Activated CD4-positive, alpha-beta T cell treated with anti-CD3 and anti-CD28 coated beads, Interleukin-2, amount 10 ng/mL, durations not matched to agents 7 days and 5 days (primary cell): ENCODE measurements around the gene GBP5. TPM values are rescaled to one million over a fixed set of nuclear protein-coding genes. Genes with fewer than 3 reads are reported as not detected.
"Not testable (repeated sequence)": the region's sequence is repeated elsewhere in the genome, so short reads cannot be mapped to it uniquely, and the experiment has no call there.

Experiments used
- CTCF ChIA-PET: fragments of 350-600 bp; sonication (Branson Sonifier 250); formaldehyde crosslinking; loops from one replicate; lab custom pipeline; 2021; ENCODE audit warnings: antibody characterized with exemption; lab: Charles Lee
- POLR2A ChIA-PET: fragments of 350-600 bp; sonication (Branson Sonifier 250); formaldehyde crosslinking; loops from one replicate; lab custom pipeline; 2021; ENCODE audit warnings: antibody characterized with exemption; lab: Charles Lee
- DNase-seq: peaks from one replicate; pipeline ENCODE4 v3.0.0-alpha.2; 2020
- H3K27ac Mint-ChIP-seq: one replicate; pipeline ENCODE4 v1.8.0; 2021; ENCODE audit warnings: mild to moderate bottlenecking, moderate library complexity, mixed read lengths
- H3K27me3 Mint-ChIP-seq: one replicate; pipeline ENCODE4 v1.8.0; 2021; ENCODE audit warnings: mixed read lengths
- H3K36me3 Mint-ChIP-seq: one replicate; pipeline ENCODE4 v1.8.0; 2021; ENCODE audit warnings: low read depth, mixed read lengths
- H3K4me1 Mint-ChIP-seq: one replicate; pipeline ENCODE4 v1.8.0; 2021; ENCODE audit warnings: mixed read lengths
- H3K4me3 Mint-ChIP-seq: one replicate; pipeline ENCODE4 v1.8.0; 2021; ENCODE audit warnings: mild to moderate bottlenecking, moderate library complexity, mixed read lengths
- H3K9me3 Mint-ChIP-seq: one replicate; pipeline ENCODE4 v1.8.0; 2021; ENCODE audit warnings: mixed read lengths
- total RNA-seq, 2 experiments: library from RNA; stranded (reverse); gene quantifications; one replicate each; pipeline ENCODE4 v1.2.3, GENCODE V29; 2021

The GBP5 gene
- total RNA-seq, 2 experiments from 2014 or later: 370 to 405 TPM

DNA sequence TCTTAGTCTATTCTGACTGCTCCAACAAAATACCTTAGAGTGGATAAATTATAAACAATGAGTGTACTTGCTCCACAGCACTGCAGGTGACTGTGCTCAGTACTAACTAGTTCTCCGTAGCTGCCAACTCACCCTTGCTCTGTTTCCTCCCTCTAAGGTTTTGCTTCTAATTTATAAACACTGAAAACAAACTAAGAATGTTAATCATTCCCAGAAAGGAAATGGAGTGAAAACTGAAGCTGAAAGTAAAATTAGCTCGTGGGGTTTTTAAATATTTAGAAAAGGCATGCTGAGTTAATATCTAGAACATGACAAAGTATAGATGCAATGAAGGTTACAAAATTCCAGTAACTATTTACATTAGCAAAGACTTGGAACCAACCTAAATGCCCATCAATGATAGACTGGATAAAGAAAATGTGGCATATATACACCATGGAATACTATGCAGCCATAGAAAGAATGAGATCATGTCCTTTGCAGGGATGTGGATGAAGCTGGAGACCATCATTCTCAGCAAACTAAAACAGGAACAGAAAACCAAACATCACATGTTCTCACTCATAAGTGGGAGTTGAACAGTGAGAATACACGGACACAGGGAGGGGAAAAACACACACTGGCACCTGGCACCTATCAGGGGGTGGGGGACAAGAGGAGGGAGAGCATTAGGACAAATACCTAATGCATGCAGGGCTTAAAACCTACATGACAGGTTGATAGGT, 27.2 kb upstream of the GBP5 start:
- peaks cover 29% of the 10 kb centered on the region for H3K36me3 Mint-ChIP-seq
- POLR2A ChIA-PET, DNase-seq, H3K4me3 Mint-ChIP-seq, H3K27me3 Mint-ChIP-seq: not testable (repeated sequence)
- peaks cover 56% of the 10 kb centered on the region for H3K4me1 Mint-ChIP-seq
- CTCF ChIA-PET: interaction anchor here (0.8 to 2.1 kb wide), 4 partner anchors 10 to 56 kb away, joined by 3 to 7 read pairs (median 4); no protein-coding TSS in a partner anchor
- peaks cover 23% of the 10 kb centered on the region for H3K9me3 Mint-ChIP-seq
- peak overlapping the region; percentile 37 for H3K27ac Mint-ChIP-seq

DNA sequence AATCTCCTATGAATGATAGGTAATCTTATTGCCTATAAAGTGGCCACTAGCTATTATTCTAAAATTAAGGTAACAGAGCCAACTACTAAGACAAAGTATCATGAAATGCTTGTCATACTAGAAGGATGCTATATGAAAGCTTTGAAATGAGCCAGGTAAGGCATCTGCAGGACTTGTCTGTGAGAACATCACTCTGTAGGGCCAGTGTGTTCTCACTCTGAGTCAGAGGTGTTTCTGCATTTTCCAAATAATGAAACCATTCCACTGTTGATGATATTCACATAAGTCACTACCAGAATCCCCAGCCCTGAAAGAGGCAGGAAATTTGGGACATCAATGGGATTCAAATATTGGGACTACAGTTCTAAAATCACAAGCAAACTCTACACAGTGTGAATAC, 25.8 kb upstream of the GBP5 start:
- peaks cover 31% of the 10 kb centered on the region for H3K9me3 Mint-ChIP-seq
- H3K27me3 Mint-ChIP-seq: no peaks in the 10 kb centered on the region
- DNase-seq: no peak
- H3K27ac Mint-ChIP-seq: no peak overlapping the region
- peaks cover 67% of the 10 kb centered on the region for H3K4me1 Mint-ChIP-seq
- no peak overlapping the region for H3K4me3 Mint-ChIP-seq
- H3K36me3 Mint-ChIP-seq: peaks cover 36% of the 10 kb centered on the region
- ChIA-PET CTCF (interaction anchor here (1.9 kb wide), 1 partner anchor 11 kb away, joined by 7 read pairs; no protein-coding TSS in a partner anchor), POLR2A (interaction anchor here (1.0 kb wide), 1 partner anchor 27 kb away, joined by 4 read pairs; no protein-coding TSS in a partner anchor)

DNA sequence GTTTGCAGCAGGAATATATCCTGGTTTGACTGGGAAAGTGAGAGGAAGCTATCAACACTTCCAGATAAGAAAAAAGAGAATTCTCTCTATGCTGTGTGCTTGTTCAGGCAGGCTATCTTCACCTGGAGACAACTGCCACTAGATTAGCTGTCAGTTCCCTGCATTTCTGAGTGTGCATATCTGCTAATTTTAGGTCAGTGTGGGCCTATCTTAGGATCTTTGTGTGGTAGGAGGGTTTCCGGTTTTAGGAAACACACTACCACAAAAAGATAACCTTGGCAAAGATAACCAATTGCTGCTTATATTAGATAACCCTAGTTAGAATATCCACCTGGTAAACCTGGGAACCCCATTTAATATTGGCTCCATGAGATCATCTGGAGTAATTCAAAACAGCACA, 22.5 kb upstream of the GBP5 start:
- ChIA-PET POLR2A (no interaction called here), CTCF (interaction anchor here (0.9 to 2.3 kb wide), 6 partner anchors 10 to 225 kb away, joined by 3 to 8 read pairs (median 6); no protein-coding TSS in a partner anchor)
- Mint-ChIP-seq H3K9me3 (peaks cover 51% of the 10 kb centered on the region), H3K4me3 (peak overlapping the region; percentile 30), H3K27me3 (no peaks in the 10 kb centered on the region), H3K36me3 (peaks cover 45% of the 10 kb centered on the region), H3K27ac (peak overlapping the region; percentile 73), H3K4me1 (peaks cover 79% of the 10 kb centered on the region)
- peak; percentile 53 for DNase-seq

DNA sequence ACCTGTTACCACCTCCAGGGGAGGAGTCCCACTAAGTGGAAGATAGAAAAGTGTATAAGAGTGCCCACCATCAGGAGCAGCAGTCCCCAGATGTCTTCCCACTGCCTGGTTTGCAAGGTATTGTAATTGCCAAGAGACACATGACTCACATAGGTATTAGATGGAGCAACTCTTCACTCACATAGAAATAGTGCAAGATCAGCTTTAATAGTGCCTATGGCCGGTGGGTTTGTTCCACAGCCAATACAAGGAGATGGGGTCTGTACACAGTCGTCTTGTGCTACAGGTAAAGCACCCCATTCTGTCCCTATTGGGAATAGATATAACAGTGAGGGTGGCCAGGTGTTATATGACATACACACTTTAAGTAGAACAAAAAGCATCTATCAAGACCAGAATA, 18.6 kb upstream of the GBP5 start:
- CTCF ChIA-PET: no interaction called here
- peaks cover 60% of the 10 kb centered on the region for H3K36me3 Mint-ChIP-seq
- H3K27ac Mint-ChIP-seq: no peak overlapping the region
- H3K9me3 Mint-ChIP-seq: peaks cover 53% of the 10 kb centered on the region
- POLR2A ChIA-PET: no interaction called here
- H3K27me3 Mint-ChIP-seq: no peaks in the 10 kb centered on the region
- DNase-seq: no peak
- no peak overlapping the region for H3K4me3 Mint-ChIP-seq
- H3K4me1 Mint-ChIP-seq: peaks cover 83% of the 10 kb centered on the region

DNA sequence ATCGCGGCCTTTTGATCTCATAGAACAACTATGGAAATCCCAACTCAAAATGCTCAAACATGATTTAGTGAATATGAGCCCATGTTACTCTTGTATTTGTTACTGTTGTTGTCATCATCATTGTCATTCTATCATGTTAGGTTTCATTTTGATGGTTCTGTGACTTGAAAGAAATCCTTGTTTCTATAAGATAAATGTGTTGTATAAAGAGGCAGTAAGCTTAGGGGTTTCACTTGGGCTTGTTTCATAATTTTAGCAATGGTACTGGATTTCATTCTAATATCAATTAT, 15.3 kb upstream of the GBP5 start:
- no peak overlapping the region for H3K4me3 Mint-ChIP-seq
- ChIA-PET POLR2A (interaction anchor here (1.5 kb wide), 1 partner anchor 15 kb away, joined by 8 read pairs; the partner anchor contains the start of gene GBP5), CTCF (interaction anchor here (2.6 kb wide), 1 partner anchor 12 kb away, joined by 13 read pairs; no protein-coding TSS in a partner anchor)
- peaks cover 84% of the 10 kb centered on the region for H3K4me1 Mint-ChIP-seq
- peaks cover 68% of the 10 kb centered on the region for H3K36me3 Mint-ChIP-seq
- DNase-seq: no peak
- no peaks in the 10 kb centered on the region for H3K27me3 Mint-ChIP-seq
- peak overlapping the region; percentile 95 for H3K27ac Mint-ChIP-seq
- H3K9me3 Mint-ChIP-seq: peaks cover 50% of the 10 kb centered on the region

DNA sequence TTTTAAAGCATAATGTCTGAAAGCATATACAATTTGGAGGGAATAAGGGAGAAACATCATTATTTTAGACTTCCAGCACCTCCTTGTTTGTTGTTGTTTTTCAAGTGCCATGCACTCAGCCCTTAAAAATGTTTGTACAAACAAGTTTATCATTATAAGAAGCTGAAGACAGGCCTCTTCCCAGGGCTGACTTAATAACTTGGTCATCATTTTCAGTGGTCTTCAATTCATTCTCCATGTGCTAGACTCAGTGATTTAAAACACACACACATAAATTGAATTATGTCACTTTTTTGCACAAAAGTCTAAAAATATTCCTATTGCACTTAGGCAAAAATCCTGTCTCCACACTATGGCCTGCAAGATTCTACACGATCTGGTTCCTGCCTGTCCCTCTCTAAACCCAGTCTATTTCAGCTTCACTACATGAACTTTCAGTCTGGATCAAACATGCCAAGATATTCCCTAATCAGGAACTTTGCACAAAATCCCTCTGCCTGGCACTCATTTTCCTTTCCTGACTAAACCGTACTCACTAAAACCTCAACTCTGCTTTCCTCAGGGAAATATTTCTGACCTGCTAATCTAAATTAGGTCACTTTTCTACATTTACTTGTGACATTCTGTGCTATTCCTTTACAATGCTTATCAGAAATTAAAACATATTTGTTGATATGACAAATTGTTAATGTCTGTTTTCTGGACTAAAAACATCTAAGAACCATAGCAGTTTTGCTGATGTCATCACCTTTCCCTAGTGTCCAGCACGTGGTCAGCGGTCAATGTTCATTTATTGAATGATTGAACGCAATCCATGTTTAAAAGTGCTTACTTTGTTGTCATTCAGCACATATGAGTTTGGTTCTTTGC, 14.8 kb upstream of the GBP5 start:
- peaks cover 82% of the 10 kb centered on the region for H3K4me1 Mint-ChIP-seq
- H3K36me3 Mint-ChIP-seq: peaks cover 62% of the 10 kb centered on the region
- H3K27me3 Mint-ChIP-seq: no peaks in the 10 kb centered on the region
- ChIA-PET CTCF (interaction anchor here (0.8 to 2.6 kb wide), 6 partner anchors 9 to 71 kb away, joined by 3 to 13 read pairs (median 5); no protein-coding TSS in a partner anchor), POLR2A (interaction anchor here (0.9 to 1.5 kb wide), 3 partner anchors 13 to 162 kb away, joined by 3 to 8 read pairs (median 5); partner anchors contain the start of genes GBP2 and GBP5)
- peak overlapping the region; percentile 95 for H3K27ac Mint-ChIP-seq
- H3K4me3 Mint-ChIP-seq: peak overlapping the region; percentile 31
- peaks cover 44% of the 10 kb centered on the region for H3K9me3 Mint-ChIP-seq
- no peak for DNase-seq

DNA sequence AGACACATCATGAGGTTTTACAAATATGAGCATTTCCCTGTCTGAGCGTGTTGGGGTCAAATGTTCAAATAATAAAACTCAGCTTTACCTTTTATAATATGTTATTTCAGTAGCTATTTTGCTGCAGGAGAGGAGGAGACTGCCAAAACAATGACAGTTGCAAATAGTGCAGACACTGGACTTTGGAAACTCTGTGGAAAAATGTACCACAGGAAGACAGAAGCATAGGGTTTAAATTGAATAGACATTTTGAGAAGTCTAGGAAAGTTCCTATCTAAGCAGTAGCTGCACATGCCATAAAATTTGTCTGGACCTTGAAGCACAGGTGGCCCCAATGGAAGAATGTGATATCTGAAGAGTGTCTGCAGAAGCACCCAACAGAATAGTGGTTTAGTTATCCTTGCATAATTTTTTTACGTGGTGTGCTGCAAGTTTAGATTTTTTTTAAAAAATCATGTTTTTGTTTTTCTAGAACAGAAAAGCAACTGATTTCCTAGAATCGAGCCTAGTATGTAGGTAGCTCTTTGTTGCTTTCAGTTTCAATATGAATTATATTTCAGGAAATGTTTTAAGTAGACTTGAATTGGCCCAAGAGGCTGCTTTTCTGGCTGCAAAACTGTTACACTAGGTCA, 14.0 kb upstream of the GBP5 start:
- H3K4me3 Mint-ChIP-seq: peak overlapping the region; percentile 31
- POLR2A ChIA-PET: interaction anchor here (0.6 to 1.5 kb wide), 5 partner anchors 12 to 295 kb away, joined by 3 to 8 read pairs (median 3); partner anchors contain the start of genes GBP2 and GBP5
- peaks cover 45% of the 10 kb centered on the region for H3K9me3 Mint-ChIP-seq
- CTCF ChIA-PET: interaction anchor here (0.8 to 2.6 kb wide), 8 partner anchors 8 to 217 kb away, joined by 3 to 13 read pairs (median 4); no protein-coding TSS in a partner anchor
- peak; percentile 50 for DNase-seq
- H3K27ac Mint-ChIP-seq: peak overlapping the region; percentile 95
- H3K27me3 Mint-ChIP-seq: no peaks in the 10 kb centered on the region
- H3K4me1 Mint-ChIP-seq: peaks cover 82% of the 10 kb centered on the region
- peaks cover 66% of the 10 kb centered on the region for H3K36me3 Mint-ChIP-seq

DNA sequence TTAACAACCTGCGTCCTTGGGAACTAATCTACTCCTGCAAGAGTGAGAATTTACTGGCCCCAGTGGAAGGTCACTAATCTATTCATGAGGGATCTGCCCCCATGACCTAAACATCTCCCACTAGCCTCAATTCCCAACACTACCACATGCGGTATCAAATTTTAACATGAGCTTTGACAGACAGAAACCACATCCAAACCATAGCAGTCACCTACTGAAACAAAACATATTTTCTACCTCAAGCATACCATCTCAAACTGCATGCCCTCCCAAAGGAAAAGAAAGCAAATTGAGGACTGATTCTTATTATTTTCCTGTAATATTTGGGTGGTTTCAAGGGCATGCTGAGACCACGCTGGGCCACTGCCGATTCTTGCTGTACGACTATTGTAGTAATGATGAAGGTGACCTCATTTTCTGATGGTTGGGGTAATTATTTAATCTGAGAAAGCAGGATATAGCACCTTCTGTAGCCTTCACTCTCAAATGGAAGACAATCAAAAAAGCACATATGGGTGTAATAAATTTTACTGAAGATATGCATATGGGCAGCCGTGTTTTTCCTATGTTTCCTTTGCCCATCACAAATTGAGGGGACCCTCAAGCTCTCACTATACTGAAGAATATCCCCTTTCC, 13.2 kb upstream of the GBP5 start:
- peak; percentile 32 for DNase-seq
- CTCF ChIA-PET: interaction anchor here (1.0 to 2.6 kb wide), 8 partner anchors 8 to 216 kb away, joined by 3 to 13 read pairs (median 4); no protein-coding TSS in a partner anchor
- Mint-ChIP-seq H3K36me3 (peaks cover 73% of the 10 kb centered on the region), H3K27me3 (no peaks in the 10 kb centered on the region), H3K4me3 (peak overlapping the region; percentile 31), H3K27ac (peak overlapping the region; percentile 95), H3K4me1 (peaks cover 85% of the 10 kb centered on the region), H3K9me3 (peaks cover 44% of the 10 kb centered on the region)
- POLR2A ChIA-PET: interaction anchor here (1.3 kb wide), 1 partner anchor 11 kb away, joined by 3 read pairs; no protein-coding TSS in a partner anchor

DNA sequence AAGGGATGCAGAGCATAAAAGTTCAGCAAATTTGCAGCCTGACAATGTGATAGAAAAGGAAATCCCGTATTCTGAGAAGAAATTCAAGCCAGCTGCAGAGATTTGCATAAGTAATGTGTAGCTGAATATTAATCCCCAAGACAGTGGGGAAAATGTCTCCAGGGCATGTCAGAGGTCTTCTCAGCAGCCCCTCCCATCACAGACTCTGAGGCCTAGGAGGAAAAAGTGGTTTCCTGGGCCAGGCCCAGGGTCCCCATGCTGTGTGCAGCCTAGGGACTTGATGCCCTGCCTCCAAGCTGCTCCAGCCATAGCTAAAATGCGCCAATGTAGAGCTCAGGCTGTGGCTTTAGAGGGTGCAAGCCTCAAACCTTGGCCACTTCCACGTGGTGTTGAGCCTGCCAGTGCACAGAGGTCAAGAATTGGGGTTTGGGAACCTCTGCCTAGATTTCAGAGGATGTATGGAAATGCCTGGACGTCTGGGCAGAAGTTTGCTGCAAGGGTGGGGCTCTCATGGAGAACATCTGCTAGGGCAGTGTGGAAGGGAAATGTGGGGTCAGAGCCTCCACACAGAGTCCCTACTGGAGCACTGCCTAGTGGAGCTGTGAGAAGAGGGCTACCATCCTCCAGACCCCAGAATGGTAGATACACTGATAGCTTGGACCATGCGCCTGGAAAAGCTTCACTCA, 11.6 kb upstream of the GBP5 start:
- H3K9me3 Mint-ChIP-seq: peaks cover 41% of the 10 kb centered on the region
- POLR2A ChIA-PET, H3K4me3 Mint-ChIP-seq, DNase-seq, H3K27me3 Mint-ChIP-seq: not testable (repeated sequence)
- H3K27ac Mint-ChIP-seq: peak overlapping the region; percentile 58
- H3K4me1 Mint-ChIP-seq: peaks cover 87% of the 10 kb centered on the region
- H3K36me3 Mint-ChIP-seq: peaks cover 74% of the 10 kb centered on the region
- CTCF ChIA-PET: interaction anchor here (1.1 to 2.1 kb wide), 4 partner anchors 10 to 24 kb away, joined by 3 to 9 read pairs (median 6); no protein-coding TSS in a partner anchor

DNA sequence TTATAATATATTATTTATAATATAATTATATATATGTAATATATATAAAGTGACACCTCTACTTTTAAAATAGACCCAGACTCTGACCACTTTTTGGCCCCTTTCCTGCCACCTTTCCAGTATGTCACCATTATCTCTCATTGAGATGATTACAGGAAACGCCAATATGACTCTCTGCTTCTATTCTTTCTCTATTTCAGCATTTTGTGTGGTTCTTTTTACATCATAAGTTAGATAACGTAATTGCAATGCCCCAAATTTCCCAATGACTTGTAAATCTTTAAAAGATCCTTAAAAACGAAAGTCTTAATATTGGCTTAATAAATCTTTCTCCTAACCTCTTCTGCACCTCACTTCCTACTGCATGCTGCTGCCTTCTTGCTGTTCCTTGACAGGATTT, 8.1 kb upstream of the GBP5 start:
- Mint-ChIP-seq H3K9me3 (peaks cover 45% of the 10 kb centered on the region), H3K4me1 (peaks cover 83% of the 10 kb centered on the region), H3K36me3 (peaks cover 72% of the 10 kb centered on the region), H3K27ac (no peak overlapping the region), H3K27me3 (no peaks in the 10 kb centered on the region), H3K4me3 (no peak overlapping the region)
- no peak for DNase-seq
- CTCF ChIA-PET: interaction anchor here (1.4 kb wide), 1 partner anchor 14 kb away, joined by 3 read pairs; no protein-coding TSS in a partner anchor
- POLR2A ChIA-PET: no interaction called here

DNA sequence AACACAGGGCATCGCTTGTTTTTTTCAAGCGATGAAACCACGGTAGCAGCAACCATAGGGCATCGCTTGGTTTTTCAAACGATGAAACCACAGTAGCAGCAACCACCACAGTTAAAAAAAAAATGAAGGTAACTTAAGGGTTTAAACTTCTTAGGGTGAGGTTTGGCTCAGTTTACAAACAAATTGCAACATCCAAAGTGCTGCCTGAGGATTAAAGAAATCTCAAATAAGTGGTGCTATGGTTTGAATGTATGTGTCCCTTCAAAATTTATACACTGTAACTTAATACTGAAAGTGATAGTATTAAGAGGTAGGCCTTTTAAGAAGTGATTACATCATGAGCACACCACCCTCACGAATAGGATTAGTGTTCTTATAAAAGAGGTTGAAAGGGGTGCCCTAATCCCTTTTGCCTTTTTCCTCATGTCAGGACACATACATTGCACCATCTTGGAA, 6.4 kb upstream of the GBP5 start:
- ChIA-PET POLR2A (no interaction called here), CTCF (interaction anchor here (1.2 kb wide), 1 partner anchor 8 kb away, joined by 5 read pairs; no protein-coding TSS in a partner anchor)
- peaks cover 70% of the 10 kb centered on the region for H3K36me3 Mint-ChIP-seq
- H3K27ac Mint-ChIP-seq: peak overlapping the region; percentile 97
- peak overlapping the region; percentile 49 for H3K4me3 Mint-ChIP-seq
- no peaks in the 10 kb centered on the region for H3K27me3 Mint-ChIP-seq
- peak; percentile 62 for DNase-seq
- H3K4me1 Mint-ChIP-seq: peaks cover 84% of the 10 kb centered on the region
- peaks cover 43% of the 10 kb centered on the region for H3K9me3 Mint-ChIP-seq
